Liver (tissue), 9 donors: ENCODE results near the gene BSND. TPM values are rescaled to one million over a fixed set of nuclear protein-coding genes. Genes with fewer than 3 reads are reported as not detected.

ENCODE experiments used
- DNase-seq: peaks from one replicate; pipeline ENCODE4 v3.0.0-alpha.2; 2017; ENCODE audit warnings: low spot score
- H3K27ac ChIP-seq, 2 donors: one replicate each; pipeline ENCODE4 v1.7.0; 2013; ENCODE audit warnings: inconsistent platforms in 2 of 2, low read length in 2 of 2, control low read depth in 1 of 2, low read depth in 1 of 2, mild to moderate bottlenecking in 1 of 2
- H3K27me3 ChIP-seq, 4 donors: one replicate each; pipeline versions ENCODE4 v1.6.1 to v1.7.0; 2013; ENCODE audit warnings: low read length in 3 of 4, inconsistent platforms in 1 of 4, mild to moderate bottlenecking in 1 of 4, moderate library complexity in 1 of 4; ENCODE audit not compliant: control insufficient read depth in 4 of 4, insufficient read depth in 4 of 4
- H3K36me3 ChIP-seq, 4 donors: one replicate each; pipeline versions ENCODE4 v1.6.1 to v1.7.0; 2013; ENCODE audit warnings: low read length in 3 of 4, mild to moderate bottlenecking in 3 of 4, low read depth in 1 of 4, moderate library complexity in 1 of 4; ENCODE audit not compliant: control insufficient read depth in 4 of 4, insufficient read depth in 3 of 4
- H3K4me1 ChIP-seq, 4 donors: one replicate each; pipeline versions ENCODE4 v1.6.1 to v1.7.0; 2013; ENCODE audit warnings: low read length in 3 of 4, mild to moderate bottlenecking in 3 of 4, moderate library complexity in 1 of 4; ENCODE audit not compliant: control insufficient read depth in 4 of 4, insufficient read depth in 4 of 4
- H3K4me3 ChIP-seq, 3 donors: one replicate each; pipeline versions ENCODE4 v1.6.1 to v1.7.0; 2013; ENCODE audit warnings: low read length in 3 of 3, control low read depth in 1 of 3, low read depth in 1 of 3, mild to moderate bottlenecking in 1 of 3
- H3K9ac ChIP-seq, 2 donors: one replicate each; pipeline ENCODE4 v1.7.0; 2013; ENCODE audit warnings: low read length in 2 of 2, mild to moderate bottlenecking in 2 of 2, moderate library complexity in 2 of 2, control low read depth in 1 of 2, low read depth in 1 of 2
- H3K9me3 ChIP-seq, 4 donors: one replicate each; pipeline versions ENCODE4 v1.6.1 to v1.7.0; 2013; ENCODE audit warnings: low read length in 3 of 4; ENCODE audit not compliant: control insufficient read depth in 4 of 4
- ATF3 ChIP-seq: IDR thresholded peaks from 2 replicates; pipeline ENCODE4 v1.6.1; 2016; ENCODE audit warnings: antibody characterized with exemption
- EGR1 ChIP-seq, 2 donors: IDR thresholded peaks; 2 replicates each; pipeline ENCODE4 v1.6.1; 2016 to 2018; ENCODE audit warnings: antibody characterized with exemption in 2 of 2, low read depth in 2 of 2
- FOXA1 ChIP-seq: IDR thresholded peaks from 2 replicates; pipeline ENCODE4 v1.6.1; 2016; ENCODE audit warnings: antibody characterized with exemption
- FOXA2 ChIP-seq: IDR thresholded peaks from 2 replicates; pipeline ENCODE4 v1.6.1; 2016; ENCODE audit warnings: antibody characterized with exemption
- GABPA ChIP-seq, 2 donors: IDR thresholded peaks in 1 of 2; conservative IDR thresholded peaks in 1 of 2; 2 replicates each; pipeline ENCODE4 v1.6.1; 2016; ENCODE audit warnings: antibody characterized with exemption in 2 of 2, mild to moderate bottlenecking in 1 of 2, moderate library complexity in 1 of 2
- HNF4A ChIP-seq, 2 donors: conservative IDR thresholded peaks; 2 replicates each; pipeline ENCODE4 v1.6.1; 2016; ENCODE audit warnings: antibody characterized with exemption in 2 of 2, mild to moderate bottlenecking in 2 of 2
- HNF4G ChIP-seq: IDR thresholded peaks from 2 replicates; pipeline ENCODE4 v1.6.1; 2016; ENCODE audit warnings: antibody characterized with exemption
- JUND ChIP-seq, 2 donors: IDR thresholded peaks; 2 replicates each; pipeline ENCODE4 v1.6.1; 2016; ENCODE audit warnings: antibody characterized with exemption in 2 of 2
- NR2F2 ChIP-seq: IDR thresholded peaks from 2 replicates; pipeline ENCODE4 v1.6.1; 2016; ENCODE audit warnings: antibody characterized with exemption
- RAD21 ChIP-seq, 2 donors: IDR thresholded peaks; 2 replicates each; pipeline ENCODE4 v1.6.1; 2016; ENCODE audit warnings: antibody characterized with exemption in 2 of 2, mild to moderate bottlenecking in 2 of 2
- REST ChIP-seq: IDR thresholded peaks from 2 replicates; pipeline ENCODE4 v1.6.1; 2016; ENCODE audit warnings: antibody characterized with exemption, mild to moderate bottlenecking
- TAF1 ChIP-seq: conservative IDR thresholded peaks from 2 replicates; pipeline ENCODE4 v1.6.1; 2016; ENCODE audit warnings: antibody characterized with exemption, mild to moderate bottlenecking
- ZBTB33 ChIP-seq: IDR thresholded peaks from 2 replicates; pipeline ENCODE4 v1.6.1; 2016; ENCODE audit warnings: antibody characterized with exemption
- WGBS: extraction: QIAGEN DNeasy Blood & Tissue Kit; methylation state at CpG from one replicate; pipeline ENCODE4 v1.1.7; 2013; 5-methylcytosine and 5-hydroxymethylcytosine counted together
- polyA plus RNA-seq, 2 donors: library from polyadenylated mRNA; stranded (reverse) in 1 of 2; unstranded in 1 of 2; fragments of 200-250 nt in 1 of 2; fragments of >200 nt in 1 of 2; fragmentation: Nextera tagmentation in 1 of 2; extraction: Ambion mirVana in 1 of 2; gene quantifications; one replicate each; pipeline versions ENCODE4 v1.2.1 to v1.2.3, GENCODE V29; 2013 to 2015
- total RNA-seq, 2 donors: library from RNA; depleted of rRNA; stranded (reverse); fragments of >200 nt; gene quantifications; one replicate each; pipeline ENCODE4 v1.2.3, GENCODE V29; 2014
- TF ChIP-seq, protein P1 (sequence below): fragments of 150-350 bp; IDR thresholded peaks from 2 replicates; pipeline ENCODE4 v1.5.1; 2017; ENCODE audit warnings: improper control_type of control experiment, low read depth, low read length; ENCODE audit not compliant: missing input control
- donor health status: healthy.
- donor health status: healthy.
- donor health status: healthy.
- donor health status: healthy.
- donor health status: healthy.

BSND gene
- total and polyA plus RNA-seq, 4 donors: 0.14 TPM; not detected in 3

DNA sequence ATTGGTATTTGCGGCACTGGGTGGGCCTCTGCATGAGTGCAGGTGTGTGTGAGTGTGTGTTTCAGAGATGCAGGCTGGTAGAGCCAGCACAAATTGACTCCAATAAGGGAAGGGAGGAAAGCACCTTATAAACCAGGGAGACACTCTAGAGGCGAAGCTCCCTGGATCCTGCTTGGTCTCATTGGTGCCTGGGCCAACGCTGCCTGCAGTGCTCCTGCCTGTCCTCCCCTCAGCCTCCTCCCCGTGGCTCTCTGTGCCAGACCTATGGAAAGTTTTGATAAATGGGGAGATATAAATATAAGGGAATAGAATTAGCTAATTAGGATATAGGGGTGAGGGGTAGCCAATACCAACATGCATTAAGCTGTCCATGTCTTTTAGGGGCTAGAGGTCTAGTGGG, 2.6 kb downstream of the BSND start:
- Histone ChIP-seq H3K27me3 (peaks cover 0 to 5% (median 0%) of the 10 kb centered on the region in 4 donors), H3K36me3 (no peaks in the 10 kb centered on the region), H3K9me3 (no peaks in the 10 kb centered on the region), H3K27ac (no peak overlapping the region), H3K4me3 (no peak overlapping the region), H3K9ac (no peak overlapping the region), H3K4me1 (peaks cover 0 to 5% (median 0%) of the 10 kb centered on the region in 4 donors)
- no peak for DNase-seq
- no peak for TF ChIP-seq RAD21 (IDR thresholded peaks at IDR 0.05)
- no peak for TF ChIP-seq NR2F2
- no peak for TF ChIP-seq TAF1
- no peak for TF ChIP-seq GABPA (IDR thresholded peaks at IDR 0.05 in 1 of 2, conservative IDR thresholded peaks at IDR 0.05 in 1 of 2)
- no peak for TF ChIP-seq REST
- TF ChIP-seq HNF4A (conservative IDR thresholded peaks at IDR 0.05): no peak
- WGBS: 96% methylated on average over 4 of the region's 4 CpGs

- no peak for DNase-seq
- Histone ChIP-seq H3K9me3 (no peaks in the 10 kb centered on the region), H3K4me1 (no peaks in the 10 kb centered on the region), H3K36me3 (no peaks in the 10 kb centered on the region), H3K27ac (no peak overlapping the region), H3K27me3 (no peaks in the 10 kb centered on the region), H3K9ac (no peak overlapping the region), H3K4me3 (no peak overlapping the region)
- TF ChIP-seq NR2F2 (no peak), JUND (IDR thresholded peaks at IDR 0.05) (no peak), FOXA1 (no peak), ATF3 (no peak)
- TF ChIP-seq, protein P1, sequence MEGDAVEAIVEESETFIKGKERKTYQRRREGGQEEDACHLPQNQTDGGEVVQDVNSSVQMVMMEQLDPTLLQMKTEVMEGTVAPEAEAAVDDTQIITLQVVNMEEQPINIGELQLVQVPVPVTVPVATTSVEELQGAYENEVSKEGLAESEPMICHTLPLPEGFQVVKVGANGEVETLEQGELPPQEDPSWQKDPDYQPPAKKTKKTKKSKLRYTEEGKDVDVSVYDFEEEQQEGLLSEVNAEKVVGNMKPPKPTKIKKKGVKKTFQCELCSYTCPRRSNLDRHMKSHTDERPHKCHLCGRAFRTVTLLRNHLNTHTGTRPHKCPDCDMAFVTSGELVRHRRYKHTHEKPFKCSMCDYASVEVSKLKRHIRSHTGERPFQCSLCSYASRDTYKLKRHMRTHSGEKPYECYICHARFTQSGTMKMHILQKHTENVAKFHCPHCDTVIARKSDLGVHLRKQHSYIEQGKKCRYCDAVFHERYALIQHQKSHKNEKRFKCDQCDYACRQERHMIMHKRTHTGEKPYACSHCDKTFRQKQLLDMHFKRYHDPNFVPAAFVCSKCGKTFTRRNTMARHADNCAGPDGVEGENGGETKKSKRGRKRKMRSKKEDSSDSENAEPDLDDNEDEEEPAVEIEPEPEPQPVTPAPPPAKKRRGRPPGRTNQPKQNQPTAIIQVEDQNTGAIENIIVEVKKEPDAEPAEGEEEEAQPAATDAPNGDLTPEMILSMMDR: no peak
- 58% methylated on average over 2 of the region's 2 CpGs for WGBS
Measured at GRCh38 chr1:55002686-55003085, 4.0 kb downstream of the BSND start.

- WGBS: 92% methylated on average over 10 of the region's 10 CpGs
- Histone ChIP-seq H3K27me3 (no peaks in the 10 kb centered on the region), H3K4me3 (no peak overlapping the region), H3K27ac (no peak overlapping the region), H3K36me3 (no peaks in the 10 kb centered on the region), H3K4me1 (no peaks in the 10 kb centered on the region), H3K9ac (no peak overlapping the region), H3K9me3 (no peaks in the 10 kb centered on the region)
- no peak for DNase-seq
- TF ChIP-seq HNF4G: no peak
- no peak for TF ChIP-seq JUND (IDR thresholded peaks at IDR 0.05)
- TF ChIP-seq FOXA2: no peak
- TF ChIP-seq HNF4A (conservative IDR thresholded peaks at IDR 0.05): no peak
- TF ChIP-seq ZBTB33: no peak
- no peak for TF ChIP-seq ATF3
- no peak for TF ChIP-seq EGR1 (IDR thresholded peaks at IDR 0.05; ENCODE audit: low read depth in 2 of 2)
- no peak for TF ChIP-seq REST
Measured at GRCh38 chr1:55005351-55006140, 6.8 kb downstream of the BSND start.
